Skeletal muscle tissue (tissue), 4 donors: ENCODE measurements around the gene MXD1. TPM values are rescaled to one million over a fixed set of nuclear protein-coding genes. Genes with fewer than 3 reads are reported as not detected.

Experiments
- H3K27ac ChIP-seq: one replicate; pipeline ENCODE4 v1.7.0; 2013; ENCODE audit warnings: mild to moderate bottlenecking, low read depth, low read length, inconsistent platforms
- H3K27me3 ChIP-seq, 3 donors: one replicate each; pipeline ENCODE4 v1.7.0; 2013; ENCODE audit warnings: low read length in 3 of 3; ENCODE audit not compliant: control insufficient read depth in 3 of 3, insufficient read depth in 3 of 3
- H3K36me3 ChIP-seq, 3 donors: one replicate each; pipeline ENCODE4 v1.7.0; 2013; ENCODE audit warnings: low read length in 3 of 3; ENCODE audit not compliant: control insufficient read depth in 3 of 3, insufficient read depth in 3 of 3
- H3K4me1 ChIP-seq, 3 donors: one replicate each; pipeline ENCODE4 v1.7.0; 2013; ENCODE audit warnings: low read length in 3 of 3, mild to moderate bottlenecking in 3 of 3; ENCODE audit not compliant: control insufficient read depth in 3 of 3, insufficient read depth in 3 of 3
- H3K4me3 ChIP-seq, 3 donors: one replicate each; pipeline ENCODE4 v1.7.0; 2013; ENCODE audit warnings: low read length in 3 of 3
- H3K9ac ChIP-seq, 3 donors: one replicate each; pipeline ENCODE4 v1.7.0; 2013; ENCODE audit warnings: low read length in 3 of 3, mild to moderate bottlenecking in 3 of 3, moderate library complexity in 2 of 3, low read depth in 1 of 3
- H3K9me3 ChIP-seq, 3 donors: one replicate each; pipeline ENCODE4 v1.7.0; 2013; ENCODE audit warnings: low read length in 3 of 3; ENCODE audit not compliant: control insufficient read depth in 3 of 3
- total RNA-seq: library from RNA; depleted of rRNA; stranded (reverse); fragments of >200 nt; gene quantifications from one replicate; pipeline ENCODE4 v1.2.3, GENCODE V29; 2014
- donor health status: Osteomylitis.

The MXD1 gene
- total RNA-seq, 1 donor from 2014 or later: 2.1 TPM

DNA sequence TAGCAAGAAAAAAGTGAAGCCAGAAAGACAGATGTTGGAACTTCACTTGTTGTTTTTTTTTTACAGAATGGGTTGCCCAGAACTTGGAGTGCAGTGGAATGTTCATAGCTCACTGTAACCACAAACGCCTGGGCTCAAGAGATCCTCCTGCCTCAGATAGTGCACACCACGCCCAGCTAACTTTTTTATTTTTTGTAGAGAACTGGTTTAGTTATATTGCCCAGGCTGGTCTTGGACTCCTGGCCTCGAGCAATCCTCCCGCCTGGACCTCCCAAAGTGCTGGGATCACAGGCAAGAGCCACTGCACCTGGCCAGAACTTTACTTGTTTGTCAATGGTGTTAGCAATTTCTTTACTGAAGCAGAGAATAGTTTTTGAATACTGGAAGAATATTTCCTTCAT, 58.4 kb downstream of the MXD1 start:
- Histone ChIP-seq H3K9ac (no peak overlapping the region), H3K9me3 (no peaks in the 10 kb centered on the region), H3K4me3 (no peak overlapping the region), H3K36me3 (no peaks in the 10 kb centered on the region), H3K27ac (no peak overlapping the region), H3K4me1 (no peaks in the 10 kb centered on the region), H3K27me3 (no peaks in the 10 kb centered on the region)

- H3K9ac ChIP-seq: no peak overlapping the region
- no peak overlapping the region for H3K27ac ChIP-seq
Measured at GRCh38 chr2:69975136-69975852, 60.4 kb downstream of the MXD1 start.

DNA sequence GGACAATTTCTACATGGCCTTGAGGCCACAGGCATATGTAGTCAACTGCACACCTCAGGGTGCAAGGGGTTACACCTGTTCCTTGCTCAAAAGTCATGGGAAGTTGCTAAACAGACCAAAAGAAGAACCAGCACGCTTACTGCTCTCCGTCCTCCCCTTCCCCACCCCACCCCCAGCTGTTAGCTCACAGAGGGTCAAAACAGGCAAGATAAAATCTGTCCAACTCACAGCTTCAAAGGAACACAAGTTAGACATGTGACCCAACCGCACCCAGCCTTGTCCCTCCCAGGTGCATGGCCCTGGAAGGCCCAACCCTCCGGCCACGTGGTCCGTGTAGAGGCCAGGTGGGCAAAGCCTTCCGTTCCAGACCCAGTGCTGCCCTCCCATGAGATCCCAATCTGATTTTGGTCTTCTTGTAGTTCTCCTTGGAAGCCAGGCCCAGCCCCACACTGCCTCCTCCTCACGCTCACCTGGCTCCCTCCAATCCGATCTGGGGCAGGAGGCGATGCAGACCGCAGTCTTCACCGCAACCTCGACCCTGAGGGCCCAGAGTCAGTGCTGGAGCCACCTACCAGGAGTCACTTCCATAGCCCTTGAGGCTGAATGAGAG, 61.0 kb downstream of the MXD1 start:
- H3K27ac ChIP-seq: no peak overlapping the region
- no peaks in the 10 kb centered on the region for H3K9me3 ChIP-seq
- no peak overlapping the region for H3K4me3 ChIP-seq
- H3K27me3 ChIP-seq: no peaks in the 10 kb centered on the region
- no peaks in the 10 kb centered on the region for H3K4me1 ChIP-seq
- no peak overlapping the region for H3K9ac ChIP-seq
- H3K36me3 ChIP-seq: no peaks in the 10 kb centered on the region

More at GRCh38 chr2:69975136-69975852, 60.4 kb downstream of the MXD1 start:
- no peaks in the 10 kb centered on the region for H3K27me3 ChIP-seq
- no peak overlapping the region for H3K4me3 ChIP-seq
- no peaks in the 10 kb centered on the region for H3K9me3 ChIP-seq
- H3K4me1 ChIP-seq: no peaks in the 10 kb centered on the region
- H3K36me3 ChIP-seq: no peaks in the 10 kb centered on the region

GRCh38 chr2:69977186-69977585, 62.3 kb downstream of the MXD1 start:
- Histone ChIP-seq H3K9ac (no peak overlapping the region), H3K9me3 (no peaks in the 10 kb centered on the region), H3K27ac (no peak overlapping the region), H3K4me1 (no peaks in the 10 kb centered on the region), H3K27me3 (no peaks in the 10 kb centered on the region), H3K4me3 (no peak overlapping the region), H3K36me3 (no peaks in the 10 kb centered on the region)

- no peaks in the 10 kb centered on the region for H3K9me3 ChIP-seq
- no peak overlapping the region for H3K27ac ChIP-seq
- H3K9ac ChIP-seq: no peak overlapping the region
- H3K27me3 ChIP-seq: no peaks in the 10 kb centered on the region
- no peaks in the 10 kb centered on the region for H3K36me3 ChIP-seq
- H3K4me1 ChIP-seq: no peaks in the 10 kb centered on the region
- no peak overlapping the region for H3K4me3 ChIP-seq
Measured at GRCh38 chr2:69977906-69978482, 63.1 kb downstream of the MXD1 start.

DNA sequence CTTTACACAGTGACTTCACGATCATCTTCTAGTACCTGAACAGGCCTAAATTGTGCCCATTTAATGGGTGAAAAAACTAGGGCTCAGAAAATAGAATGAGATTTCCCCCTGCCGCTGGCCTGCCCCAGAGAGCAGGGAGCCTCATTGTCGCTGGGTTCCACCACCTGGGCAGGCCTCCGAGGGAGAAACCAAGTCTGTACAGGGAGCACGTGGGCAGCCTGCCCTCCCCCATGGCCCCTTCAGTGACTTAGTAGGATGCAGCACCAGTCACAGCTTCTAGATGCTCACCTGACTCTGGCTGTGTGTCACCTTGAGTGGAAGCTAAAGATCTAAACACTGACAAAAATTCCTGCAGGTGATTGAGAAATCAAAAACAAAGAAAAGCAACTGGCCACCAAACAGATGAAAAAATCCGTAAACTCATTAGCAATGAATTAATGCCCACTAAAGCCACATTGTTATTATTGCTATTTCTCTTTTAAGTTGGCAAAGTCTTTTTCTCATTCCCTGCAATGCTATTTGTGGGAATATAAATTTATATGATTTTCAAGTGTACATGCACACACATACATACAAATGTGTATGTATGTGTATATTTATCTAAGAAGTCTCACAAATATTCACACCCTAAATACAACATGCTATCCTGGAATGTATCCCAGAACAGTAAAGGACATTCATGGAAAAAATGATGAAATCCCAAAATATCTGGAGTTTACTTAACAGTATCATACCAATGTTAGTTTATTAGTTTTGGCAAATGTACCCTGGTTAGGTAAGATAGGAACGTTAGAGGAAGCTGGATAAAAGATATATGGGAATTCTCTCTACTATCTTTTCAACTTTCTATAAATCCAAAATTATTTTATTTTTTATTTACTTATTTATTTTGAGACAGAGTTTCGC, 65.2 kb downstream of the MXD1 start:
- no peaks in the 10 kb centered on the region for H3K9me3 ChIP-seq
- no peaks in the 10 kb centered on the region for H3K27me3 ChIP-seq
- H3K9ac ChIP-seq: no peak overlapping the region
- no peaks in the 10 kb centered on the region for H3K4me1 ChIP-seq
- no peaks in the 10 kb centered on the region for H3K36me3 ChIP-seq
- no peak overlapping the region for H3K4me3 ChIP-seq
- no peak overlapping the region for H3K27ac ChIP-seq

DNA sequence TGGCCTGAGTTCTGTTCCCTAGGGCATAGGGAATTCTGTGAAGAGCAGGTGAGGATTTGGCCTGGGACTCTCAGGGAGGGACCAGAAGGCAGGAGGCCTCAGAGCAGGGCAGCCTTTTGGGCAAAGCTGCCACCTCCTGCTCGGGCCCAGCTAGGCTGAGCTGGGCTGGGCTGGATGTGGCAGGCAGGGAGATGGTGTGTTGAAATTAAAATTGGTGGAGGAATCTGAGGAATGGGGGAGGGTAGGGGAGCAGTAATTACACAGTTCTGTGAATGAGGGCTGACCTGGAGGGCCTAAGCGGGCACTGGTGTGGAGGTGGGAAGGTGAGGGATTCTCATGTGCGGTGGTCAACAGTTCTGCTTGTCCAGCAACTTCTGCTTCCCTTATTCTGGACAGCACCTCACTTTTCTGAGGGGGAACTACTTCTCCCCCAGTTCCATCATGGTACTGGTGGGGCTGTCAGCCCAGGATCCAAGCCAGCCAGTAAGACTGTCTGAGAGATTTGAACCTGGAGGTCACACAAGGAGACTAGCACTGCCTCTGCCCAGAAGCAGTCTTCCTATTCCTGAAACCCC, 68.6 kb downstream of the MXD1 start:
- Histone ChIP-seq H3K4me3 (no peak overlapping the region), H3K4me1 (no peaks in the 10 kb centered on the region), H3K9ac (no peak overlapping the region), H3K27me3 (no peaks in the 10 kb centered on the region), H3K27ac (no peak overlapping the region), H3K36me3 (no peaks in the 10 kb centered on the region), H3K9me3 (no peaks in the 10 kb centered on the region)

- Histone ChIP-seq H3K27ac (no peak overlapping the region), H3K4me1 (peaks cover 4 to 10% (median 7%) of the 10 kb centered on the region in 3 donors), H3K27me3 (no peaks in the 10 kb centered on the region), H3K36me3 (no peaks in the 10 kb centered on the region), H3K9me3 (no peaks in the 10 kb centered on the region), H3K4me3 (no peak overlapping the region), H3K9ac (no peak overlapping the region)
Measured at GRCh38 chr2:69985216-69985615, 70.3 kb downstream of the MXD1 start.

GRCh38 chr2:69985688-69986087, 70.8 kb downstream of the MXD1 start:
- Histone ChIP-seq H3K27ac (no peak overlapping the region), H3K27me3 (no peaks in the 10 kb centered on the region)

More at GRCh38 chr2:69985688-69986087, 70.8 kb downstream of the MXD1 start:
- Histone ChIP-seq H3K9ac (no peak overlapping the region), H3K4me1 (peaks cover 4 to 10% (median 7%) of the 10 kb centered on the region in 3 donors), H3K36me3 (no peaks in the 10 kb centered on the region), H3K4me3 (no peak overlapping the region), H3K9me3 (no peaks in the 10 kb centered on the region)
